Measurements from ENCODE around the gene A4GNT.
A peak's percentile ranks its signal among the peaks of the same experiment; 100 is the strongest.

Gene A4GNT

GRCh38 chr3:138078901-138079344 is 53.3 kb downstream of the A4GNT start:
- DNase-seq (ENCODE audit: low read depth in 2 of 2), result peak; percentile 93 to 94

GRCh38 chr3:138078096-138078495 is 54.1 kb downstream of the A4GNT start:
- DNase-seq (ENCODE audit: low read depth in 2 of 2), result no peak

Data from fibroblast of skin of left quadriceps (primary cell).